Stimulated activated CD4-positive, alpha-beta T cell treated with anti-CD3 and anti-CD28 coated beads, Interleukin-15, amount 100 ng/mL, for 24 hours (primary cell): Measurements from ENCODE around the gene TLE3.
"Not testable (repeated sequence)": the region's sequence is repeated elsewhere in the genome, so short reads cannot be mapped to it uniquely, and the experiment has no call there.

Experiments used
- DNase-seq: peaks from one replicate; pipeline ENCODE4 v3.0.0-alpha.2; 2020

Gene TLE3

GRCh38 chr15:70097321-70098152 is at the start of gene TLE3:
TLE3 (minus strand) TSS chr15:70097917; CDS start chr15:70096798, 1,119 bp downstream.
- peak; percentile 98 for DNase-seq

- no peak for DNase-seq
These were observed 49.6 kb upstream of the TLE3 start for GRCh38 chr15:70147178-70147760.

- no peak for DNase-seq
These were observed 49.1 kb upstream of the TLE3 start for GRCh38 chr15:70146771-70147170.

GRCh38 chr15:70146162-70146561 is 48.4 kb upstream of the TLE3 start:
- no peak for DNase-seq

- DNase-seq: no peak
These were observed 47.5 kb upstream of the TLE3 start for GRCh38 chr15:70145261-70145660.

DNA sequence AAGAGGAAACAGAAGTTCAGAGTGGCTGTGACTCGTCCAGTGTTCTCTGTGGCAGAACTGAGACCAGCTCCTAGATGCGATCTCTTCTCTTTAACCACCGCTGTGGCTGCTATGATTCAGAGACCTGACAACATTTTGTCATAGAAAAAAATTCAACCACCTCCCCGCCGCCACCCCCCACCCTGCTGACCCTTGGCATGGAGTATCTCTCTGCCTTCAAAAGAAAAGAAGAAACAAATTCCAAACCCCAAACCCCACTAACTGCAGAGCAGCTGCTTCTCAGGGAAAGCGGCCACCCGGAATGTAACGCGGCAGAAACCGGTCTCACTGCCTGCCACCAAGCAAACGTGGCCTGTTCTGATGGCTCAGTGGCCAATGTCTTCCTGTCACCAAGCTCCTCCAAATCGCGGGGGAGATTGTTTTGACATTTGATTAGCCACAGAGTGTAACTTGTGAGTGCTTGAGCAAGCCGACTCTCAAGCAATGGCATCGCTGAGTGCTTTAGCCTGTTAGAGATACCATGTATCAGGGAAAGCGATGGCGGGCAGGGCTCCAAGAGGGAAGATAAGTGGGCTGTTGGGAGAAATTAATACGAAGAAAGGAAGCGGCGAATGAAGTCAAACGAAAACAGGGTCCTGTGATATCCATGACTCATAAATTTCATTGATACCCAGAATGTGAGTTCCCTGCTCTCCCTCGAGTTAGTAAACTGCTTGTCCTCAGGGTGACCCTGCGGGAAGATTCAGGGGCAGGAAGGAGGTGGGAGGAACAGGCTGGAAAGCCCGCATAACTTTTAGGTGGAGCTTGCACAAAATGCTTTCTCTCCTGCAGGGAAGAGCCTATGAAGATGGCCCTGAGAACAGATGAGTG is 44.8 kb upstream of the TLE3 start:
- DNase-seq: peak; percentile 66

GRCh38 chr15:70142072-70142321 is 44.3 kb upstream of the TLE3 start:
- DNase-seq: no peak

DNA sequence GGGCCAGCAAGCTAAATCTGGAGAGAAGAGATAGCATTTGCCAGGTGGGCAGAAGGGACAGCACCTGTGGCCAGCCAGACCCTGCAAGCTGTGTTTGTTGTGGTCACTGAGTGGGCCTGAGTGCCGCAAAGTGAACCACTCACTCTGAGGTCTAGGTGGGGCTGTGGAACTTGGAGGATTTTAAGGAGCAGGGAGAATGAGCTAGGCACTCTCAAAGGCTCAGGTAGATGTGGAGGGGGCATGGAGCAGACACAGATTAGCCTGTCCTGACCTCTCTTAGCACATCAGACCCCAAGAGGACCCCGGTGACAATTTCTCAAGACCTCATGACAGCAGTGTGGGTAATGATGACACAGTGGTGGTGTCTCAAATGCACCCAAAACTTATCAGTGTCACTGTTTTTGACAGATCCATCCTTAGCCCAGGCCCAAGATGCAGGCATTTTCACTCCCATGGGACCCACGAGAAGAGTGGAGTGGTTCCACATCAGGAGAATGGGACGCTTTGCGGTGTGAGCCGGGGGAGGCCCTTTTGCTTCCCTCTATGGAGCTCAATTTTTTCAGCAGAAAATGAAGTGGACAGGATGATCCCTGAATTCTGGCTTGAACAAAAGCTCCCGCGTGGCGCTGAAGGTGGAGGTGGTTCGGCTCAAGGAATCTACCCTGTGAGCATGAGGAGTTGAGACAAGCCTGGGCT is 43.8 kb upstream of the TLE3 start:
- peak; percentile 32 for DNase-seq

DNA sequence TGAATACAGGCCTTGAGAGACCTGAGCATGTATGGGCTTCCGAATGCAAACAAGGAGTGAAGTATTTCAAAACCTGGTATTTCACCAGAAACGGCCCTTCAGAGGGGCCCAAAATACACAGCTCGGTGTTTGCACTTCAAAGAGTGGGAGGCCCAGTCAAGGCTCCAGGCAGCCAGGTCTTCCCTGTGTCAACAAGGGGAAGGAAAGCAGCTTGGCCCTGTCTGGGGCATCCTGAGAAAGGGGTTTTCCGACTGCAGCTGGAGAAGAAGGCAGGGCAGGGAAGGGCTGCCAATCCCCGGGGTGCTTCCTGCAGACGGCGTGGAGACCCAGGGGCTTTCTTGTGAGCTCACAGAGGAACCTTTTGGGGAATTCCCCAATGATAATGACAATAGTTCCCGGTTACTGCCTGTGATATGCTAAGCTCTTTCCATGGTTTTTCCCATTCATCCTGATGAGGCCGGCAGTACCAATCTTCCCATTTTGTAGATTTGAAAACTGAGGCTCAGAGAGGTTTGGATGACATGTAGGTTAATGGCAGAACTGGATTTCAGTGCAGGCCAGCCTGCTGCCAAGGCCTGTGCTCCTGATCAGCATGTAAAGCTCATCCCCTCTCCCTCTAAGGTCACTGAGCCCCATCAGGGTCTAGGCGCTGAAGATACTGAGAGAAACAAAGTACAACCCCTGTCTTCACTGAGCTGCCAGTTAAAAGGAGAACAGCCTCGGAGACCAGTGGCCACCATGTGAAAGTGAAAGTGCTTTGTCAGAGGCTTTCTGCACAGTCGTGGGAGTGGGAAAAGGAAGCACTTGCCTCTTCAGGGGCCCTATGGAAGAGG is 43.0 kb upstream of the TLE3 start:
- DNase-seq: peak; percentile 36

- no peak for DNase-seq
These were observed 42.4 kb upstream of the TLE3 start for GRCh38 chr15:70140025-70140542.

- no peak for DNase-seq
These were observed 40.2 kb upstream of the TLE3 start for GRCh38 chr15:70137967-70138366.

DNA sequence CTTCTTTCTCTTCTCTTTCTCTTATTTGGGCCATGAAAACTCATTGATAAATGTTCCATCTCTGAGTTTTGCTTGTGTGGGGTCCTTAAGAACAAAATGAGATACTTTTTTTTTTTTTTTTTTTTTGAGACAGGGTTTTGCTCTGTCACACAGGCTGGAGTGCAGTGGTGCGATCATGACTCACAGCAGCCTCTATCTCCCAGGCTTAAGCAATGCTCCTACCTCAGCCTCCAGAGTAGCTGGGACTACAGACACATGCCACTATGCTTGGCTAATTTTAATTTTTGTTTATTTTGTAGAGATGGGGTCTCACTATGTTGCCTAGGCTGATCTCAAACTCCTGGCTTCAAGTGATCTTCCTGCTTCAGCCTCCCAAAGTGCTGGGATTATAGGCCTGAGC is 39.3 kb upstream of the TLE3 start:
- not testable (repeated sequence) for DNase-seq

GRCh38 chr15:70133781-70134421 is 36.2 kb upstream of the TLE3 start:
- no peak for DNase-seq

- no peak for DNase-seq
These were observed 35.6 kb upstream of the TLE3 start for GRCh38 chr15:70133296-70133695.

GRCh38 chr15:70132571-70132970 is 34.9 kb upstream of the TLE3 start:
- DNase-seq: no peak

DNA sequence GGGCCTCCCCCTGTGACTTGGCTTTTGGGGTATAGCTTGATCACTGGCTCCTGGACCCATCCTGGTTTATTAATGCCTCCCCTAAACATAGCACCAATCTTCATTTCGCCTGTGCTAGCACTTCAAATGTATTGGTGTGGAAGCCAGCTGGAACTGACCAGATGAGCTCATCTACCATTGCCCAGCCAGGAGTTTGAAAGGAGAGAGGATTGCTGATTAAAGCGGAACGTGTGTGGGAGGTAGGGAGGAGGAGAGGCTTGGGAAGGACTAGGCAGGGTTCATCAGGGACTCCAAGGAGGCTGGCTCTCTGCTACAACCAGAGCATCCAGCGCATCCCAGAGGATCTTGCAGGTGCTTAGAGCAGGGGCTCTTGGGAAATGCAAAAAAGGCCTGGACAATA is 34.4 kb upstream of the TLE3 start:
- DNase-seq: no peak

GRCh38 chr15:70128414-70129140 is 30.9 kb upstream of the TLE3 start:
- no peak for DNase-seq

GRCh38 chr15:70127770-70128413 is 30.2 kb upstream of the TLE3 start:
- DNase-seq: no peak

- no peak for DNase-seq
These were observed 29.6 kb upstream of the TLE3 start for GRCh38 chr15:70127288-70127746.

GRCh38 chr15:70126362-70126761 is 28.6 kb upstream of the TLE3 start:
- DNase-seq: no peak
